Activated T-helper 1 cell treated with Interleukin-2 at 50 U/mL for 16 hours (primary cell): Measurements from ENCODE around the gene JAML.

ENCODE experiments used
- DNase-seq: peaks from one replicate; pipeline ENCODE4 v3.0.0-alpha.2; 2020; ENCODE audit warnings: low read depth

The JAML gene

DNA sequence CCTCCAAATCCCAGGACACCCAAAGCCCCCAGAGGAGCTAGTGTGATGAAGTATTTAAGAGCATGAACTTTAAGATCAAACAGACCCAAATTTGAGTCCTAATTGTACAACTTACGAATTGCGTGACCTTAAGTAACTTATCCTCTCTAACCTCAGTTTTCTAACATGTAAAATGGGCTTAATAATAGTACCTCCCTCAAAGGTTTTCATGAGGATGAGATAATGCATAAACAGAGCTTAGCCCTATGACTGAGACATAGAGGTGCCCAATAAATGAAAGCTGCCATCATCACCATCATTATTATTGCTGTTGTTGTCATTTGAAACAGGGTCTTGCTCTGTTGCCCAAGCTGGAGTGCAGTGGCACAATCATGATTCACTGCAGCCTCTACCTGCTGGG, 57.6 kb downstream of the JAML start:
- no peak for DNase-seq

GRCh38 chr11:118166641-118167040, 58.2 kb downstream of the JAML start:
- DNase-seq: no peak

DNA sequence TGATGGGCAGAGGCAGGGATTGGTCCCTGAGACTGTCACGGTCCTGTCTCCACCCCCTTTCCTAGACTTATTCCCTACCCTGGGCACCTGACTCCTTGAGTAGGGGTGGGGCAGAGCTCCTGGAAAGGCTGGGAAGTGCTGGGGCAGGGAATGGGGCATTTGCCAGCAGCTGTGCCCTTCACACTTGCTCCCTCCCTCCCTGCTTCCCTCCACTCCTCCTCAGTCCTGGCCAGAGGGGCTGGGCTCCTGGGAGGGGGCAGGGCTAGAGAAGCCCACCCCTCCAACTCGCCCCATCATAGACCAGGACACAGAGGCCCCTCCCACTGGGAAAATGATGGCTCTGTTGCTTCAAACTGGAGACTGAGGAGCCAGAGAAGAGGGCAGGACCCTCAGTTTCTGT, 59.9 kb downstream of the JAML start:
- DNase-seq: no peak

- DNase-seq: no peak
Measured at GRCh38 chr11:118163494-118163893, 61.3 kb downstream of the JAML start.

DNA sequence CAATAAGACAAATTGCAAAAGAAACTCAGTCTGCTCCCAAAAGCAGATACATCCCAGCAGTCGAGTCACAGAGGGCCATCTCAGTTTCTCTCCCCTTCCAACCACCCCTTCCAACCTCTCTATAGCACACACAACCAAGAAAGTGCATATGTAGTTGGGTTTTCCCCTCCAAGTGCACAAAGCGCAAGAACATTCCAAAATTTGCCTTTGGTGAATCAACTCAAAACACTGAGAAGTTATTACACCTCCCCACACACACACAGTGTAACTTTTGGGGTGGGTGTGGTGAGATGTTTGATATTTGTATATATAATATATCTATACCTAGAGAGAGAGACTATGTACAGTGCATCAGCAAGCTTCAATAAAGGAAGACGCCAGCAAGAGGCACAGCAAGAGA, 62.0 kb downstream of the JAML start:
- no peak for DNase-seq

- DNase-seq: no peak
Measured at GRCh38 chr11:118161786-118162185, 63.0 kb downstream of the JAML start.

GRCh38 chr11:118157186-118157895, 67.5 kb downstream of the JAML start:
- no peak for DNase-seq

DNA sequence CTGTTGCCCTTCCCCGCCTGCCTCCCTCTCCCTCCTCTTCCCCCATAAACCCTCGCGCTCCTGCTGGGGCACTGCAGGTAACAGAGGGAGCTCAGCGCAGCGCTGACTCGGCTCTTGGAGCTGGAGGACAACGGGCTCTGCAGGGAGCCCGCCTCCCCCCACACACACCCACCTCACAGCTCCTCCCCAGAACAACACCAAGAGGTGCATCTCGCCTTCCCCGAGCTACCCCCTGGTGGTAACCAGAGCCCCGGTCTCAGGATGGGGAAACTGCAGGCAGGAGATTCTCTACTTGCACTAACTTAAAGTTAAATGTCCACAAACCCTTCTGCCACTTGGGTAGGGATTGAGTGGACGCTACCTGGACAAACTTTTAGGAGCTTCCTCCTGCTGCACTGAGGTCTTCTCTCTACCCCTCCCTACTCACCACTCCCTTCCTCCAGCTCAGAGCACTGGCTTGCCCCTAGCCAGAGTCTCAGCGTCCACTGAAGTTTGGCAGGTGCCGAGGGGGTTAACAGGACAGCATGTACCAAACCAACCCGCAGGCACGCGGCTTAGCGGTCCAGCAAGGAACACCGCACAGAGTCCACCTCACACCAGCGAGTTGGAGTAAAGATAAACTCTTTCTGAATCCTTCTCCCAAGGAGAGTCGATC, 68.2 kb downstream of the JAML start:
- DNase-seq: no peak

DNA sequence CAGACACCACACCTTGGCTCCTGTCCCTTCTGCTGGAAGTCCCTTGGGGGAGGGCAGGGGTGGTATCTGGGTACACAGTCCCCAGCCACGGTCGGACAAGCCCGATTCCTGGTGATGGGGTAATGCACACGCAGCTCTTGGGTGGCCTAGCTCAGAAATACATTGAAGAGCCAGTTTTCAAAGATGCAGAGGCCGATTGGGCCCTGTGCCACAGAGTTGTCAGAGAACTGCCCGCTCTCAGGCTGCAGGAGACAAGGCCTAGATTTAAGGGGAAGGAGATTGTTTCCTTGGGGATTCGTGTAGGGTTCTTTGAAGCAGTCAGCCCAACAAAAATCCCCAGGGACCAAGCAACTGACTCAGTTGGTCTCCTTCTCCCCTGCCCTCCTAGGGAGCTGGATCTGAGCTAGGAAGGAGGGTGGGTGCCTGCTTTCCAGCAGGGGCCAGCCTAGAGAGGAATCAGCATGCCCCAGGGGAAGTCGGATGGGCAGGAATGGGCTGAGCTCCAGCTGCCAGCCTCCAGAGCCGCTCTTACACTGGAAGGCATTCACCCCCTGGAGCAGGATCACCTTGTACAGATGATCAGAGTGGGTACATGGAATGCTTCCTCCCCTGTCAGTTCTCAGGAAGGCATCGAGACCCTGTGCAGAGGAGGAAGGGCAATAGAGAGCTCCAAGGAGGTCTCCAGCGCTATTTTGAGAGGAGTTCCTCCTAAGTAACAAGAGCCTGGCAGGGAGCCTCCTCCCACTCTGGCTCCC, 68.9 kb downstream of the JAML start:
- DNase-seq: no peak

- DNase-seq: no peak
Measured at GRCh38 chr11:118154641-118155040, 70.2 kb downstream of the JAML start.

GRCh38 chr11:118153976-118154375, 70.8 kb downstream of the JAML start:
- no peak for DNase-seq

DNA sequence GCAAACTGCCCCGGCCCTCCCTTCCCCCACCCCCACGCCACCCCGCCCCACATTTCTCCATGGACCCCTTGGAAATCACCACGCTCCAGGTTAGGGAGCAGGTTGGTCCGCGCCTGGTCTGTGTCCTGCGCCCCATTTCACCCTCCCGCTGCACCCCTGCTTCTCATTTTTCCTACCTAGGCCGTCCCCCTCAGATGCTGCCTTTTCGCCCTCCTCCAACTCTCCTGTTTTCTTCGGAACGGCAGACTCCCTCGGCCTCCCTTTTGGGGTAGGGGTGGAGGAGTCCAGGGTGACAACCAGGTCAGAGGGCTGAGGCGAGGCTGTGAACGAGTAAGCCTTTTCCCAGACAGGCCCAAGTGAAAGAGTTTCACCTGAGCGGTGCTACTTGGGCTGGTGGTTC, 71.3 kb downstream of the JAML start:
- DNase-seq: no peak

DNA sequence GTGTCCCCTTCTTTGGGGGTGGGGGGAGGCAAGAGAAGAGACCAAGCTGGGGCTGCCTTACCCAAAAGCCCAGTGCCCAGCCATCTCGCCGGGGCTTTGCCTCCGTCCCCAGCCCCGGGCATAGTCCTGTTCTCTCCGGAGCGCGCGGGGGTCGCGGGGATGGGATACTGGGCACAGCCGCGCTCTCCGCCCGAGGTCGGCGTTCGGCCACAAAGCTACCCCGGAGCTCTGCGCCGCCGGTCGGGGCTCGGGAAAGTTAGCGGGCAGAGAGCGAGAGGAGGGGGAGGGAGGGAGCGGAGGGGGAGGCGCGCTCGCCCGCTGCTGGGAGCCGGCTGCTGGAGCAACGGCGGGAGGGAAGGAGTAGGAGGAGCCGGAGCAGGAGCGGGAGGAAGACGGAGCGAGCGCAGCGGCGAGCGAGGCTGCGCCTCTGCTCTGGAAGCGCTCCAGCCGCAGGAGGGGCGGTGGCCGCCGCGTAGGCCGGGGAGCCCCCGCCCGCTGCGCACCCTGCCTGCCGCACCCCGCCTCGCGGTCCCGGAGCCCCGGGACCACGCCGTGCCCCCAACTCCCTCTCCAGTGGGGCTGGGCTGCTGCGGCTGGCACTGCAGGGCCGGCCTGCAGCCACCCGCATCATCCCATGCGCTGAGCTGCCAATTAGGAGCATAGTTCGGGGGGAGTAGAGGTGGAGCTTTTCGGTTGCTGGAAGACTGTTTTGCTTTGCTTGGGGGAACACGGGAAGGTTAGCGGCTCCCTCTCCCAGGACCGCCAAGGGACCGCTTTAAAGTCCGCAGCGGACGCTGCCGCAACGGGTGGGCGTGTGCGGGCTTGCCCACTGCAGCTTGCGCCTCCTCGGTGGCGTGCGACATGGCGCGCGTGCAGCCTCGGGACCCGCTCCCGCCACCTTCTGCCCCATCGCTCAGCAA, 72.0 kb downstream of the JAML start, which contains the start of gene SCN4B:
Gene SCN4B, minus strand, starts transcription at position 272 of the 920 bp plus-strand sequence. Its CDS starts 150 bp downstream, at position 122.
- no peak for DNase-seq

- no peak for DNase-seq
Measured at GRCh38 chr11:118152020-118152551, 72.7 kb downstream of the JAML start.

- DNase-seq: no peak
Measured at GRCh38 chr11:118151431-118151830, 73.4 kb downstream of the JAML start.

GRCh38 chr11:118149493-118149892, 75.3 kb downstream of the JAML start:
- DNase-seq: no peak

GRCh38 chr11:118148856-118149255, 76.0 kb downstream of the JAML start:
- no peak for DNase-seq

GRCh38 chr11:118148240-118148639, 76.6 kb downstream of the JAML start:
- DNase-seq: no peak

DNA sequence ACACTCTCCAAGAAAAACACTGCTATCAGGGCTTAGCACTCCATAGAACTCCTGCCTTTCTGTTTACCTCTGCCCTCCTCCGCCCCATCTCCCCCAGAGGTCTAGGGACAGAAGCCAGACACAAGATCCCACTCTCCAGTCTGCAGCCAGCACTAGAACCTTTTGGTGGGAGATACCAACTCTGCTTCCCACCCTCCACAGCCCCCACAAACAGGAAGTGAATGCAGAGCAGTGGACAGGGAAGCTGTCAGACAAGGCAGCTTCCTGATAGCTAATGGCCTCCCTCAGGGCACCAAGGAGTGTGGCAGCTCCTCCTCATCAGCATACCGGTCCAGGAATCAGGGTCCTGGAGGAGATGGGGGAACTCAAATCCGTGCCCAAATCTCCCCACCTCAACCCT, 77.3 kb downstream of the JAML start:
- no peak for DNase-seq

DNA sequence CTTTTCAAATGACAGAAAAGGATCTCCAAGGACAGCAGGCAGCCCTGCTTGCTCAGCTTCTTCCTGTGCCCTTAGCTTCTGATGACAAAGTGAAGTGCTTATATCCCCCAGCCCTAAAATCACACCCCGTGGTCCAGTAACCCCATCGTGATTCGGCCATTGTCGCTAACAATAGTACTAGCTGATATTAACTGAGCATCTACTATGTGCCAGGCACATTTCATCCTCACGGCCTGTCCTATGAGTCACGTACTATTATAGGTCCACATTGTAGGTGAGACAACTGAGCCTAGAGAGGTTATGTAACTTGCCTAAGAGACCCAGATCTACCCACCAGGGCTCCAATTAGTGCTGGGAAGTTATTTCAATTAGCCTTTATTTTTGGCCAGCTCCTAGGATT, 78.3 kb downstream of the JAML start:
- DNase-seq: no peak
